ENCODE data around the gene CETN3. TPM values are rescaled to one million over a fixed set of nuclear protein-coding genes. Genes with fewer than 3 reads are reported as not detected.

Gene CETN3
- total and polyA plus RNA-seq, 2 of the 13 experiments (the other 11 are each of a cell fraction or from before 2014, with no cell fraction given): 15.4 to 71.5 TPM

DNA sequence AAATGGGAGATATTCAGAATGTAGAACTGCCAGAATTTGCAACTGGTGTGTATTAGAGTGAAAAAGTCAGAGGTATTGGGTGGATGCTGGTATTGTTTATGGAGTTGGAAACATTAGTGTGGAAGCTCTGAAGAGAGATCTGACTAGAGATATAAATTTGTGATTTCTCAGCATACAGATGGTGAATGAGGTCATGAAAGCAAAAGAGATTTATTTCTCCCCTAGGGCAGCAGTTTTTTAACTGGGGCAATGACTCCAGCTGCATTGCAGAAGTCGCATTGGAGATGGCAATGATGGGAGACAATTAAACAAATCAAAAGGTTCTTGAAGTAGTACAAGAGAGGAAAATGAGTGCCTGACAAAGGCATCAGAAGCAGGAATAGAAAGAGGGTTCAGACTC lies 64.9 kb downstream of the CETN3 start:
- ChIA-PET POLR2A (interaction anchor here (1.6 kb wide), 1 partner anchor 65 kb away, joined by 5 read pairs; the partner anchor contains the start of gene CETN3), CTCF (ENCODE audit: low intra/inter-chr PET ratio, low total read pairs) (no interaction called here)
- no peak overlapping the region for H3K27ac ChIP-seq (ENCODE audit: extremely low read length, insufficient read depth, low read length)
- 52% methylated on average over 1 of the region's 1 CpG for WGBS (ENCODE audit: low lambda C conversion rate)
- peaks cover 15% of the 10 kb centered on the region for H3K4me1 ChIP-seq (ENCODE audit: insufficient read depth, low read length)
- no peaks in the 10 kb centered on the region for H3K36me3 ChIP-seq (replicated peaks in 1 of 2; ENCODE audit: control insufficient read depth in 1 of 2, insufficient read depth in 2 of 2, low read length in 2 of 2)
- in situ Hi-C loops (cut with HindIII; ENCODE audit: extremely low pct_ligation_motif_present, low pct_unique_long_range_greater_than_20kb) (no loop called here), intact Hi-C loops (cut with micrococcal nuclease; ENCODE audit: unreplicated experiment) (no loop called here)
- no peak overlapping the region for H3K4me2 ChIP-seq (ENCODE audit: low read depth, low read length)
- DNase-seq (ENCODE audit: low spot score) (no peak), ATAC-seq (no peak), FAIRE-seq (no peak)
- H3K4me3 ChIP-seq (replicated peaks in 1 of 3; ENCODE audit: insufficient read depth in 1 of 3, low read depth in 2 of 3, low read length in 3 of 3): no peak overlapping the region
- no peak overlapping the region for H2AFZ ChIP-seq (ENCODE audit: low read length)
- no peaks in the 10 kb centered on the region for H3K79me2 ChIP-seq (ENCODE audit: insufficient read depth, low read length)
- H3K27me3 ChIP-seq (ENCODE audit: control insufficient read depth in 1 of 2, insufficient read depth in 2 of 2, low read length in 2 of 2): no peaks in the 10 kb centered on the region
- no peak overlapping the region for H3K9ac ChIP-seq (ENCODE audit: insufficient read depth, low read depth, low read length)
- TF ChIP-seq TGIF2 (CRISPR knock-in tag; IDR thresholded peaks at IDR 0.05) (no peak), ZNF546 (CRISPR knock-in tag; conservative IDR thresholded peaks at IDR 0.05) (no peak), MLLT10 (CRISPR knock-in tag; IDR thresholded peaks at IDR 0.05) (no peak), ZNF879 (CRISPR knock-in tag; IDR thresholded peaks at IDR 0.05) (no peak), NR3C1 (CRISPR knock-in tag; IDR thresholded peaks at IDR 0.05) (no peak), REL (CRISPR knock-in tag; conservative IDR thresholded peaks at IDR 0.05) (no peak), HNF4A (CRISPR knock-in tag; IDR thresholded peaks at IDR 0.05) (no peak), PAX8 (CRISPR knock-in tag; IDR thresholded peaks at IDR 0.05; ENCODE audit: borderline replicate concordance) (no peak)
- TF ChIP-seq, protein P1, sequence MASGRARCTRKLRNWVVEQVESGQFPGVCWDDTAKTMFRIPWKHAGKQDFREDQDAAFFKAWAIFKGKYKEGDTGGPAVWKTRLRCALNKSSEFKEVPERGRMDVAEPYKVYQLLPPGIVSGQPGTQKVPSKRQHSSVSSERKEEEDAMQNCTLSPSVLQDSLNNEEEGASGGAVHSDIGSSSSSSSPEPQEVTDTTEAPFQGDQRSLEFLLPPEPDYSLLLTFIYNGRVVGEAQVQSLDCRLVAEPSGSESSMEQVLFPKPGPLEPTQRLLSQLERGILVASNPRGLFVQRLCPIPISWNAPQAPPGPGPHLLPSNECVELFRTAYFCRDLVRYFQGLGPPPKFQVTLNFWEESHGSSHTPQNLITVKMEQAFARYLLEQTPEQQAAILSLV (CRISPR knock-in tag; IDR thresholded peaks at IDR 0.05; ENCODE audit: borderline replicate concordance): no peak
- TF ChIP-seq, protein P2, sequence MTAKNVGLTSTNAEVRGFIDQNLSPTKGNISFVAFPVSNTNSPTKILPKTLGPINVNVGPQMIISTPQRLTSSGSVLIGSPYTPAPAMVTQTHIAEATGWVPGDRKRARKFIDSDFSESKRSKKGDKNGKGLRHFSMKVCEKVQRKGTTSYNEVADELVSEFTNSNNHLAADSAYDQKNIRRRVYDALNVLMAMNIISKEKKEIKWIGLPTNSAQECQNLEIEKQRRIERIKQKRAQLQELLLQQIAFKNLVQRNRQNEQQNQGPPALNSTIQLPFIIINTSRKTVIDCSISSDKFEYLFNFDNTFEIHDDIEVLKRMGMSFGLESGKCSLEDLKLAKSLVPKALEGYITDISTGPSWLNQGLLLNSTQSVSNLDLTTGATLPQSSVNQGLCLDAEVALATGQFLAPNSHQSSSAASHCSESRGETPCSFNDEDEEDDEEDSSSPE (CRISPR knock-in tag; IDR thresholded peaks at IDR 0.05): no peak
- TF ChIP-seq, protein P3, sequence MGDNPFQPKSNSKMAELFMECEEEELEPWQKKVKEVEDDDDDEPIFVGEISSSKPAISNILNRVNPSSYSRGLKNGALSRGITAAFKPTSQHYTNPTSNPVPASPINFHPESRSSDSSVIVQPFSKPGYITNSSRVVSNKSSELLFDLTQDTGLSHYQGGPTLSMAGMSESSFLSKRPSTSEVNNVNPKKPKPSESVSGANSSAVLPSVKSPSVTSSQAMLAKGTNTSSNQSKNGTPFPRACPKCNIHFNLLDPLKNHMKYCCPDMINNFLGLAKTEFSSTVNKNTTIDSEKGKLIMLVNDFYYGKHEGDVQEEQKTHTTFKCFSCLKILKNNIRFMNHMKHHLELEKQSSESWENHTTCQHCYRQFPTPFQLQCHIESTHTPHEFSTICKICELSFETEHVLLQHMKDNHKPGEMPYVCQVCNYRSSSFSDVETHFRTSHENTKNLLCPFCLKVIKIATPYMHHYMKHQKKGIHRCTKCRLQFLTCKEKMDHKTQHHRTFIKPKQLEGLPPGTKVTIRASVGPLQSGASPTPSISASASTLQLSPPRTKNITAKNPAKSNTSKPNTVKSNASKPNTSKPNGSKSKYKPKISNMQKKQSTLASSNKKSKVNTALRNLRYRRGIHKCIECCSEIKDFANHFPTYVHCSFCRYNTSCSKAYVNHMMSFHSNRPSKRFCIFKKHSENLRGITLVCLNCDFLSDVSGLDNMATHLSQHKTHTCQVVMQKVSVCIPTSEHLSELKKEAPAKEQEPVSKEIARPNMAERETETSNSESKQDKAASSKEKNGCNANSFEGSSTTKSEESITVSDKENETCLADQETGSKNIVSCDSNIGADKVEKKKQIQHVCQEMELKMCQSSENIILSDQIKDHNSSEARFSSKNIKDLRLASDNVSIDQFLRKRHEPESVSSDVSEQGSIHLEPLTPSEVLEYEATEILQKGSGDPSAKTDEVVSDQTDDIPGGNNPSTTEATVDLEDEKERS (CRISPR knock-in tag; IDR thresholded peaks at IDR 0.05): no peak
- H3K9me3 ChIP-seq (ENCODE audit: low read length): no peaks in the 10 kb centered on the region
- H4K20me1 ChIP-seq (ENCODE audit: insufficient read depth, low read length): no peaks in the 10 kb centered on the region
- no TSS peak for BruUV-seq (replicated peaks)

Measured in HepG2 (cell line).